GM18861 (cell line): Measurements from ENCODE around the gene DCDC1.
A peak's percentile ranks its signal among the peaks of the same experiment; 100 is the strongest.

Experiments used
- ATAC-seq: cut with Tn5 transposase; IDR thresholded peaks from one replicate; pipeline ENCODE4 v1.9.1; 2021; ENCODE audit not compliant: unreplicated experiment

DCDC1 gene

GRCh38 chr11:31110830-31111229, 258.7 kb downstream of the DCDC1 start:
- ATAC-seq, result no peak

- ATAC-seq, result no peak
Measured at GRCh38 chr11:31109446-31109845, 260.1 kb downstream of the DCDC1 start.

- ATAC-seq, result no peak
Measured at GRCh38 chr11:31107649-31108048, 261.9 kb downstream of the DCDC1 start.

GRCh38 chr11:31106968-31107576, 262.5 kb downstream of the DCDC1 start:
- ATAC-seq, result peak; percentile 80

- no peak for ATAC-seq
Measured at GRCh38 chr11:31106326-31106725, 263.2 kb downstream of the DCDC1 start.

- no peak for ATAC-seq
Measured at GRCh38 chr11:31102875-31103274, 266.7 kb downstream of the DCDC1 start.

GRCh38 chr11:31102316-31102715, 267.2 kb downstream of the DCDC1 start:
- no peak for ATAC-seq

- no peak for ATAC-seq
Measured at GRCh38 chr11:31096191-31096805, 273.2 kb downstream of the DCDC1 start.

- no peak for ATAC-seq
Measured at GRCh38 chr11:31092638-31093037, 276.9 kb downstream of the DCDC1 start.

GRCh38 chr11:31089117-31089516, 280.4 kb downstream of the DCDC1 start:
- ATAC-seq, result no peak

- ATAC-seq, result no peak
Measured at GRCh38 chr11:31069447-31070205, 299.9 kb downstream of the DCDC1 start.

GRCh38 chr11:31060880-31061279, 308.7 kb downstream of the DCDC1 start:
- no peak for ATAC-seq

- no peak for ATAC-seq
Measured at GRCh38 chr11:31059529-31059928, 310.0 kb downstream of the DCDC1 start.

- ATAC-seq, result no peak
Measured at GRCh38 chr11:31050061-31050765, 319.3 kb downstream of the DCDC1 start.

- no peak for ATAC-seq
Measured at GRCh38 chr11:31045335-31045734, 324.2 kb downstream of the DCDC1 start.

GRCh38 chr11:31030138-31030792, 339.3 kb downstream of the DCDC1 start:
- no peak for ATAC-seq

GRCh38 chr11:31026315-31026714, 343.2 kb downstream of the DCDC1 start:
- ATAC-seq, result no peak

GRCh38 chr11:31022080-31022479, 347.5 kb downstream of the DCDC1 start:
- no peak for ATAC-seq

GRCh38 chr11:31019786-31020185, 349.8 kb downstream of the DCDC1 start:
- no peak for ATAC-seq

GRCh38 chr11:31005202-31005601, 364.3 kb downstream of the DCDC1 start:
- ATAC-seq, result no peak

GRCh38 chr11:31001427-31001826, 368.1 kb downstream of the DCDC1 start:
- no peak for ATAC-seq
